Activated naive CD8-positive, alpha-beta T cell (primary cell): Measurements from ENCODE around the gene UNC80.
"Not testable (repeated sequence)": the region's sequence is repeated elsewhere in the genome, so short reads cannot be mapped to it uniquely, and the experiment has no call there.

Experiments
- H3K27ac Mint-ChIP-seq: one replicate; pipeline ENCODE4 v1.8.0; 2021; ENCODE audit warnings: mixed read lengths
- H3K27me3 Mint-ChIP-seq: one replicate; pipeline ENCODE4 v1.8.0; 2021; ENCODE audit warnings: mixed read lengths
- H3K36me3 Mint-ChIP-seq: one replicate; pipeline ENCODE4 v1.8.0; 2021; ENCODE audit warnings: mixed read lengths
- H3K4me1 Mint-ChIP-seq: one replicate; pipeline ENCODE4 v1.8.0; 2021; ENCODE audit warnings: low read depth, mixed read lengths
- H3K4me3 Mint-ChIP-seq: one replicate; pipeline ENCODE4 v1.8.0; 2021; ENCODE audit warnings: mild to moderate bottlenecking, mixed read lengths
- H3K9me3 Mint-ChIP-seq: one replicate; pipeline ENCODE4 v1.8.0; 2021; ENCODE audit warnings: low read depth, mixed read lengths

Gene UNC80

DNA sequence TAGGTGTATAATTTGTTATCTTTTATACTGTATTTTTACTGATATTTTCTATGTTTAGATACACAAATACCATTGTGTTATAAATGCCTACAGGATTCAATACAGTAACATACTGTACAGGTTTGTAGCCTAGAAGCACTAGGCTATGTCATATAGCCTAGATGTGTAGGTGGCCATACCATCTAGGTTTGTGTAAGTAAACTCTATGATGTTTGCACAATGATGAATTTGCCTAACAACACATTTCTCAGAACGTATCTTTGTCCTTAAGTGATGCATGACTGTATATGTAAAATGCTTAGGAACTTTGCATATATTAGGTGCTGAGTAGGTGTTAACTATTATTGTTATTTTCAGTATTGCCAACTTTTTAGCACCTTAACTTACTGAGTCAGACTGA is 17.3 kb downstream of the UNC80 start:
- H3K27ac Mint-ChIP-seq, result no peak overlapping the region
- H3K4me3 Mint-ChIP-seq, result no peak overlapping the region
- no peaks in the 10 kb centered on the region for H3K36me3 Mint-ChIP-seq
- peaks cover 5% of the 10 kb centered on the region for H3K27me3 Mint-ChIP-seq
- peaks cover 9% of the 10 kb centered on the region for H3K4me1 Mint-ChIP-seq
- H3K9me3 Mint-ChIP-seq, result no peaks in the 10 kb centered on the region

DNA sequence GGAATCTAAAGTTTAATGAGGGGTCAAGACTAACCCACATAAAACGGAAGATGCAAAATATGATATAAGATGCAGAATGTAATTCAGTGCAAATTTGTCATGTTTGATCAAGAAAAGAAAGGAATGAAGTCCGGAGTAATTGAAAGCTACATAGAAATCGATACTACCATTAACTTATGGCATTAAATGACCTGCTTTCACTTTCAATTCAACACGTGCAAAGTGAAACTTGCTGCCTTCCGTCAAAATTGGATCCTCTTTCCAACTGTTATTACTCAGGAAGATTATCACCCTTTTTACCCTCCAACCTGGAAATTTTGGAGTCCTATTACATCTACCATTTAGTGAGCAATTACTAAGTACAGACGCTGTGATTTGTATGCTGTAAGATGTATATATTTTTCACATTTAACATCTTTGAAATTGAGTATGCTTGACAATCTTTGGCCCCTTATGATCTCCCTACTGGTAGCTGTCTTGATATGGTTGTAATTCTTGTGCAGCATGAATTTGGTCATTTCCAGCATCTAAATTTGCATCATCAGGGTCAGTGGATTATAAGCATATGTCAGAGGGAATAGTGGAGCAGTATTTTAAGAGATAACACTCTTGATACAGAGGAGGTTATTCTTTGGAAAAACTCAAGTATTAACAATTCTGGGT is 18.6 kb downstream of the UNC80 start:
- Mint-ChIP-seq H3K27me3 (peaks cover 5% of the 10 kb centered on the region), H3K36me3 (no peaks in the 10 kb centered on the region), H3K9me3 (peaks cover 4% of the 10 kb centered on the region), H3K27ac (no peak overlapping the region), H3K4me1 (peaks cover 9% of the 10 kb centered on the region), H3K4me3 (peak overlapping the region; percentile 34)

DNA sequence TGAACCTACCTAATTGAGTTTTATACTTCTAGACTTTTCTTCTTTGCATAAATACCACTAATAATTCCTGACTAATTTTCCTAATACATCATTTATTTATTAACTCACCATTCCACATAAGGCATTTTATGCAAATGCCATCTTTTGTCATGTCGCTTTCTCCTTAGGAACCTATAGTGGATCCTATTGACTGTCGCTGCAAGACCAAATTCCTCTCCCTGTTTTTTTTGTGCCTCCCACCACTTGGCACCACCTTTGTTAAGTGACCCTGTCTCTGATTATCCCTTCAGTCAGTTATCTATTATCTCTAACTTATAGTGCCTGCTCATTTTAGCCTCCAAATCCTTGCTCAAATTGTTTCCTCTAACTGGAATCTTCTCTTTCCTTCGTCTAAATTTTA is 19.5 kb downstream of the UNC80 start:
- Mint-ChIP-seq H3K27me3 (no peaks in the 10 kb centered on the region), H3K4me3 (no peak overlapping the region), H3K27ac (no peak overlapping the region), H3K9me3 (peaks cover 4% of the 10 kb centered on the region), H3K4me1 (peaks cover 9% of the 10 kb centered on the region), H3K36me3 (no peaks in the 10 kb centered on the region)

DNA sequence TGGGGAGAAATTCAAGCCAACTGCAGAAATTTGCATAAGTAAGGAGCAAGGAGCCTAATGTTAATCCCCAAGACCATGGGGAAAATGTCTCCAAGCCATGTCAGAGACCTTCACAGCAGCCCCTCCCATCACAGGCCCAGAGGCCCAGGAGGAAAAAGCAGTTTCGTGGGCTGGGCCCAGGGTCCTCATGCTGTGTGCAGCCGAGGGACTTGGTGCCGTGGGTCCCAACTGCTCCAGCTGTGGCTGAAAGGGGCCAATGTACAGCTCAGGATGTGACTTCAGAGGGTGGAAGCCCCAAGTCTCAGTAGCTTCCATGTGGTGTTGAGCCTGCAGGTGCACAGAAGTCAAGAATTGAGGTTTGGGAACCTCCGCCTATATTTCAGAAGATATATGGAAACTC is 23.8 kb downstream of the UNC80 start:
- not testable (repeated sequence) for H3K4me3 Mint-ChIP-seq, H3K27ac Mint-ChIP-seq, H3K27me3 Mint-ChIP-seq, H3K9me3 Mint-ChIP-seq, H3K36me3 Mint-ChIP-seq, H3K4me1 Mint-ChIP-seq

DNA sequence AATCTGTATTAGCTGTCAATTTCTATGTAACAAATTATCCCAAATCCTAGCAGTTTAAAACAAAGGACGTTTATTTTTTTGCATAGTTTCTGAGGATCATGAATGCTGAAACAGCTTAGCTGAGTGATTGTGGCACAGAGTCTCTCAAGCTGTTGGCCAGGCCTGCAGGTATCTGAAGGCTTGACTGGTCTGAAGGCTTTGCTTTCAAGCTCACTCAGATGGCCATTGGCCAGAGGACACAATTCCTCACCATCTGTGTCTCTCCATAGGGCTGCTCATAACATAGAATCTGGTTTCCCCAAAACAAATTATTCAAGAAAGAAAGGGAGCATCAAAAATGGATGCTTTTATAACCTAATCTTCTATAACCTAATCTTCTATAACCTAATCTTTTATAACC is 33.7 kb downstream of the UNC80 start:
- no peaks in the 10 kb centered on the region for H3K4me1 Mint-ChIP-seq
- no peak overlapping the region for H3K4me3 Mint-ChIP-seq
- H3K27me3 Mint-ChIP-seq, result no peaks in the 10 kb centered on the region
- no peak overlapping the region for H3K27ac Mint-ChIP-seq
- H3K36me3 Mint-ChIP-seq, result no peaks in the 10 kb centered on the region
- H3K9me3 Mint-ChIP-seq, result peaks cover 8% of the 10 kb centered on the region

DNA sequence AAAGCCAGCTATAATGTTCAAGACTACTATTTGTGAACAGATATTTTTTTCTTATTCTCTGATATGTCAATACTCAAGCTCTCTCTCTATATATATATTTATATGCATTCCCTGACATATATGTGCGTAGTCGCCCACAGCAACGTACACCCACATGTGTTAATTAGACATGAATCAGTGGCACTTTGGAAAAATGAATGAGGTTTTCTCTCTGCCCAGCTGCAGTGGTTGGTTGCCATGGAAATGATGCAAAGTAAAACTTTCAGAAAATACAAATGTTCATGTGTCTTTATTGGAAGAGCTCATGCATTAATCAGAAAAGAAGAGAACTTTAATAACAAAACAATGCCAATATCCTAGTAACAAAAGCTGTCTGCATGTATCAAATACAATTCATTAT is 34.7 kb downstream of the UNC80 start:
- H3K9me3 Mint-ChIP-seq, result no peaks in the 10 kb centered on the region
- no peak overlapping the region for H3K4me3 Mint-ChIP-seq

DNA sequence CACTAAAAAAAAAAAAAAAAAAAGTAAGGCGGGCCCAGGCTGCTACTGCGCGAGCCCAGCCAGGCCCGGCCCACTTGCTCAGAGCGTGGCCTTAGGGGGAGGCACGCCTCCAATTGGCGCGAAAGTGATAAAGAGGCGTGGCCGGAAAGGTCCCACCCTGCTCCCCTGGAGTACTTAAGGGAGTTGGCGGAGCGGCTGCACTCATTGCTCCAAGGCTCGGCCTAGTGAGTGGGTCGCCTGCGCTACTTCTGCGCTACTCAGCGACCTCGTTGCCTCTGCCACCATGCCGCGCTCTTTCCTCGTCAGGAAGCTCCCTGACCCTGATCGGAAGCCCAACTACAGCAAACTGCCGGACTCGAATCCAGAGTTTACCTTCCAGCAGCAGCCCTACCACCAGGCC is 36.9 kb downstream of the UNC80 start:
- Mint-ChIP-seq H3K27ac (no peak overlapping the region), H3K4me1 (no peaks in the 10 kb centered on the region), H3K9me3 (no peaks in the 10 kb centered on the region), H3K4me3 (no peak overlapping the region), H3K36me3 (no peaks in the 10 kb centered on the region), H3K27me3 (no peaks in the 10 kb centered on the region)

More for the DNA sequence above, 34.7 kb downstream of the UNC80 start:
- Mint-ChIP-seq H3K36me3 (no peaks in the 10 kb centered on the region), H3K27ac (no peak overlapping the region), H3K4me1 (no peaks in the 10 kb centered on the region), H3K27me3 (no peaks in the 10 kb centered on the region)

DNA sequence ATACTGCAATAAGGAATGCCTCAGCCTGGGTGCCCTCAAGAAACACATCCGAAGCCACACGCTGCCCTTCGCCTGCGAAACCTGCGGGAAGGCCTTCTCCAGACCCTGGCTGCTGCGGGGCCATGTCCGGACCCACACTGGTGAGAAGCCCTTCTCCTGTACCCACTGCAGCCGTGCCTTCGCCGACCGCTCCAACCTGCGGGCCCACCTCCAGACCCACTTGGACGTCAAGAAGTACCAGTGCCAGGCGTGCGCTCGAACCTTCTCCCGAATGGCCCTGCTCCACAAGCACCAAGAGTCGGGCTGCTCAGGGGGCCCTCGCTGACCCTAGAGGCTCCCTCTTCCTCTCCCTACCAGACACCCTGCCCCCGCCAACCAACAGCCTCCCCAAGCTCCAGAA is 37.6 kb downstream of the UNC80 start:
- Mint-ChIP-seq H3K27ac (no peak overlapping the region), H3K4me3 (no peak overlapping the region), H3K36me3 (no peaks in the 10 kb centered on the region), H3K27me3 (no peaks in the 10 kb centered on the region), H3K4me1 (no peaks in the 10 kb centered on the region), H3K9me3 (no peaks in the 10 kb centered on the region)

DNA sequence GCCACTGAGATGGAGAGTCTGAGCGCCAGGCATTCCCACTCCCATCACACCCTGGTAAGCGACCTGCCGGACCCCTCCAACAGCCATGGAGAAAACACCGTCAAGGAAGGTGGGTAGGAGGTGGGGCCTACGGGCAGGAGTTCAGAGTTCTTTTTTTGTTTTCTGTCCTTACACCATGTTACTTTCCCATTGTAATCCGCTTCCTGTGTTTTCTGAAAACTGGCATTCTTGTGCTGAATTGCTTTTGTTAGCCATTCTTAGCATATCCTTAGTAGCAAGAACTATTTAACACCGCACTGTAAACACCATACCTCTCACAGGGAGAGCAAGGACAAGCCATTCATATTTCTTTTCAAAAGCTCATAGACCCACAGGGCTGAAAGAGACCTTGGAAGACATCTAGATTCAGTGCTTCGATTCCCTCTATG is 46.2 kb downstream of the UNC80 start:
- H3K27ac Mint-ChIP-seq, result no peak overlapping the region
- no peaks in the 10 kb centered on the region for H3K4me1 Mint-ChIP-seq
- no peak overlapping the region for H3K4me3 Mint-ChIP-seq
- no peaks in the 10 kb centered on the region for H3K9me3 Mint-ChIP-seq
- no peaks in the 10 kb centered on the region for H3K36me3 Mint-ChIP-seq
- H3K27me3 Mint-ChIP-seq, result no peaks in the 10 kb centered on the region

DNA sequence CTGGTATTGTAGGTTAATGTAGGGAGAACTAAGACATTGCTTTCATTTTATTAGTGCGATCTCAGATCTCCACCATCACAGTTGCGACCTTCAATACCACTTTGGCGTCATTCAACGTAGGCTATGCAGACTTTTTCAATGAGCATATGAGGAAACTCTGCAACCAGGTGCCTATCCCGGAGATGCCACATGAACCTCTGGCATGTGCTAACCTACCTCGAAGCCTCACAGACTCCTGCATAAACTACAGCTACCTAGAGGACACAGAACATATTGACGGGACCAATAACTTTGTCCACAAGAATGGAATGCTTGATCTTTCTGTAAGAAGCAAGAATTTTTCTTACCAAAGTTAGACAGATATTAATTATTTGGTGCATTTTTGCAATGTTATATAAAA is 47.3 kb downstream of the UNC80 start:
- H3K4me3 Mint-ChIP-seq, result no peak overlapping the region
- H3K27ac Mint-ChIP-seq, result no peak overlapping the region
- H3K4me1 Mint-ChIP-seq, result no peaks in the 10 kb centered on the region
- no peaks in the 10 kb centered on the region for H3K27me3 Mint-ChIP-seq
- H3K36me3 Mint-ChIP-seq, result no peaks in the 10 kb centered on the region
- H3K9me3 Mint-ChIP-seq, result no peaks in the 10 kb centered on the region

DNA sequence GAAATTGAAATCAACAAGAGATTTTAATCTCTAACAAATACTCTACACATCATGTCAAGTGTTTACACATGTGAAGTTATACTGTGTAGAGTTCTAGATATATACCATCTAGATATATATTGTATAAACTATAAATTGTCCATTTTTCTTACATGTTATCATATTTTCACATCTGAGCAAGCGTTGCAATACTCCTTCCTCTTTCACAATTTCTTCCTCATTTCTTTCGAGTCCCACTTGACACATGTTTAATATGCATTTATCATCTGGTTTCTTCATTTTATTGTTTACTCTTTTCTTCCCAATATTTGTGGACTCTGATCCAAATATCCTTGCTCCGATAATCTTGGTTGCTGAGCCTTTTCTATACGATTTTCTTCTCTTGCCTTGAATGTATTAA is 50.2 kb downstream of the UNC80 start:
- no peak overlapping the region for H3K27ac Mint-ChIP-seq
- no peaks in the 10 kb centered on the region for H3K36me3 Mint-ChIP-seq
- no peaks in the 10 kb centered on the region for H3K27me3 Mint-ChIP-seq
- H3K9me3 Mint-ChIP-seq, result no peaks in the 10 kb centered on the region
- no peak overlapping the region for H3K4me3 Mint-ChIP-seq
- no peaks in the 10 kb centered on the region for H3K4me1 Mint-ChIP-seq

DNA sequence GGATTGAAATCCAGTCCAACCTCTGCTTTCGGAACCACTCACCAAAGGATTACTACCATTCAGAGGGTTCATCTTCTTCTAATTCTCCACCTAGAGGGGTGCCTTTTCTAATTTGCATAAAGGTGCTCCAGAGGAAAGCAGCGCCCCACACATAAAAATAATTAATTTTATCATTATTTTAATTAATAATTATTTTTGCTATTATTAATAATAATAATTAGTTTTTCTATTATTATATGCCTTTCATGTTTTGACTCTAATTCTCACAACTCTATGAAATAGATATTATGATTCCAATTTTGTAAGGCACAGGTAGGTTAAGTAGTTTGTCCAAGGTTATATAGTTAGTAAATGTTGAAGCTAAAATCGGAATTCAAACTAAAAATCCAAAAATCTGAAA is 51.9 kb downstream of the UNC80 start:
- H3K27me3 Mint-ChIP-seq, result no peaks in the 10 kb centered on the region
- no peak overlapping the region for H3K4me3 Mint-ChIP-seq
- no peak overlapping the region for H3K27ac Mint-ChIP-seq
- H3K9me3 Mint-ChIP-seq, result no peaks in the 10 kb centered on the region
- no peaks in the 10 kb centered on the region for H3K36me3 Mint-ChIP-seq
- no peaks in the 10 kb centered on the region for H3K4me1 Mint-ChIP-seq

DNA sequence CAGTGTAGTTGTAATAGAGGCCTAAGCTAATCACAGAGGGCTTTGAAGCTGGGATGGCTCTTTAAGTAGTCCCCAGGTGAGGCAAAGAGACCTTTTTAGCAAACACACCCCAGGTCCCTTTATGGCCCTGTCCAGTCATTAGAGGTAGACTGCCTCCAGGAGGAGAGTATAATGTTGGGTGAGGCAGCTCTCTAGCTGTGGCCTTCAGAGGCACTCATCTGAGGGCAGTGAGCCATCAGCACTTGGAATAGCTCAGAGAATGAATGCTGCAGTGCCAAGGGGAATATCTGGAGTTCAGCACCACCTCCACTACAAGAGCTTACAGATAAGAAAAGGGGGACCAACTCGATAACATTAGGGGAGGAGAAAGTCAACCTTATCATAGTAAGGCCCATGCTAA is 52.8 kb downstream of the UNC80 start:
- no peaks in the 10 kb centered on the region for H3K27me3 Mint-ChIP-seq
- H3K27ac Mint-ChIP-seq, result no peak overlapping the region
- no peaks in the 10 kb centered on the region for H3K4me1 Mint-ChIP-seq
- no peaks in the 10 kb centered on the region for H3K36me3 Mint-ChIP-seq
- H3K9me3 Mint-ChIP-seq, result no peaks in the 10 kb centered on the region
- H3K4me3 Mint-ChIP-seq, result no peak overlapping the region

DNA sequence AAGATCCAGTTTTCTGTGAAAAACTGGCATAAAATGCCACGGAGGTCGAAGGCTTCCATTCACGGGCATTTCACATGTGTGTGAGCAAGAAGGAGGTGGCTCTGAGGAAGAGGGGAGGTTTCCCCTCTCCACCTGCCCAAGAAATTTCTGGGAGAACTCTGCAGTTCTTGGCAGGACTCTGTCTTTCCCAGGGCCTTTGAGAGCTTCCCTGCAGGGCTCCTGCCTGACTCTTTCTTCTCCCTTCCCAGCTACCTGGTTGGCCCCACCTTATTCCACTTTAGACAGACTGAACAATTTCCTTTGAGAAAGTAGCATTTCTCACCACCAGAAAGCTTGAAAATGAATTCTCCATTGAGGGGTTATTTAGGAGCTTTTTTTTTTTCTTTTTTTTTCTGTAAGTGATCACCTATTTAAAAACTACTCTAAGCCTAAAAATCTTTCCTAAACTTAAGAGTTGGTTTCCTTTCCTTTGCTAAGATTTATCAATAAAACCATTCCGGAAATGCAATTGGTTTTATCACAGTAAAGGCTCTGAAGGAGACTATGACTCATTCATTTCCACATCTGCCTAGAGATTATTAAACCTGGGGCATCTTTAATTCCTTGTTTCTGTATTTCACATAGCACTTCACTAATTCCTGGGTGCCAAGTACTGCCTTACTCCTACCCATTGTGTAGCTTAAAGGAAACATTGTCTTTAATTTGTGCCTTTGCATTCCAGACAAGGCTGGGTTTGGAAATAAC is 59.3 kb downstream of the UNC80 start:
- H3K4me1 Mint-ChIP-seq, result no peaks in the 10 kb centered on the region
- H3K36me3 Mint-ChIP-seq, result no peaks in the 10 kb centered on the region
- no peak overlapping the region for H3K4me3 Mint-ChIP-seq
- H3K9me3 Mint-ChIP-seq, result no peaks in the 10 kb centered on the region
- H3K27ac Mint-ChIP-seq, result no peak overlapping the region
- no peaks in the 10 kb centered on the region for H3K27me3 Mint-ChIP-seq

DNA sequence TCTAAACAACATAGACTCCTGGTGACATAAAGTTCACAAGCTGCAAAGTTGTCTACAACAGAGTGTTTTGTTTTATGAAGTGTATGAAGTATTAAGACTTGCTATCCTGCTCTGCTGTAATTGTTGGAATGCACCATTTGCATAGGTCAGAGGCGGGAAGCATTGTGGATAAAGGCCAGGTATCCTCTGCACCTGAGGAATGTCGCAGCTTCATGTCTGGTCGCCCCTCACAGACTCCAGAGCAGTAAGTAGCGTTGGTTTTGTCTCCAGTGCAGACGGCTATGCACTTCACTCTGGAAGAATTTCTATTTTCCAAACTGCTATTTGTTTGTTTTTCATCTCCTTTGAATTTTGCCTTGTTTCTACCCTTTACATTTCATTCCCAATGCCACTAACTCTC is 63.1 kb downstream of the UNC80 start:
- H3K36me3 Mint-ChIP-seq, result no peaks in the 10 kb centered on the region
- H3K4me1 Mint-ChIP-seq, result no peaks in the 10 kb centered on the region
- H3K9me3 Mint-ChIP-seq, result no peaks in the 10 kb centered on the region
- H3K27ac Mint-ChIP-seq, result no peak overlapping the region
- no peaks in the 10 kb centered on the region for H3K27me3 Mint-ChIP-seq
- H3K4me3 Mint-ChIP-seq, result no peak overlapping the region

DNA sequence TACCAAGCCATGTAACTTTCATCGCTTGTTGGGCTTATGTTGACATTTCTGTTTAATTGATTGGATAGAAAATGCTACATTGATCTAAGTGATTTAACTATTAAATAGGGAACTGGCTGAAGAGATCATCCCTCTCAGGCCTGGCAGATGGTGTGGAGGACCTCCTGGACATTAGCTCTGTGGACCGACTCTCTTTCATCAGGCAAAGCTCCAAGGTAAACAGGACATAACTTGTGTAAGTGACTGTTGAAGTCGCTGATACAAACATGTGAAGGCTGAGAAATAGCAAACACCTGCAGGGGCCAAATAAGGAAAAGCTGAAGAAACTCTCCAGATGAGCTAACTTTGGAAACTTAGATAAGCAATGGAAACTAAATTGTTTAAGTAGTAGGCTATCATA is 68.8 kb downstream of the UNC80 start:
- Mint-ChIP-seq H3K27me3 (no peaks in the 10 kb centered on the region), H3K4me1 (no peaks in the 10 kb centered on the region), H3K27ac (no peak overlapping the region), H3K9me3 (no peaks in the 10 kb centered on the region), H3K36me3 (no peaks in the 10 kb centered on the region), H3K4me3 (no peak overlapping the region)
